A549 (cell line): Measurements from ENCODE around the gene MBTPS2. TPM values are rescaled to one million over a fixed set of nuclear protein-coding genes. Genes with fewer than 3 reads are reported as not detected.

ENCODE experiments used
- ATAC-seq, 2 experiments: fragments of 200-7000 bp in 1 of 2; fragments of >200 bp in 1 of 2; cut with Nextera tagmentation in 1 of 2; cut with Tn5 transposase in 1 of 2; 3 replicates each; pipeline versions ENCODE4 v1.8.0 to v1.9.1; 2018 to 2020; ENCODE audit warnings: mild to moderate bottlenecking in 1 of 2, moderate library complexity in 1 of 2
- CTCF ChIA-PET: fragments of 300-600 bp; sonication (Branson Sonifier 250); formaldehyde crosslinking; extraction: SDS; loops from one replicate; lab custom pipeline; 2021; ENCODE audit warnings: antibody characterized with exemption, inconsistent platforms; lab: Yijun Ruan, JAX
- POLR2A ChIA-PET: fragments of 350-600 bp; formaldehyde crosslinking; extraction: SDS; loops from one replicate; lab custom pipeline; 2021; ENCODE audit warnings: antibody characterized with exemption, inconsistent platforms; lab: Yijun Ruan, JAX
- DNase-seq, 2 experiments: peaks; one replicate each; pipeline versions ENCODE4 v3.0.0 to v3.0.0-alpha.2; 2011 to 2016; ENCODE audit warnings: low read depth in 1 of 2, low spot score in 1 of 2
- FAIRE-seq: peaks from 2 replicates; lab custom pipeline; 2011; peaks lifted over from hg19 to GRCh38; lab: Jason Lieb, UNC
- H3K27ac ChIP-seq, 2 experiments: fragments of >200 bp; sonication (Bioruptor Twin); formaldehyde crosslinking; 3 replicates each; pipeline ENCODE4 v1.5.1; 2016 to 2017
- H3K4me1 ChIP-seq: fragments of >200 bp; sonication (Bioruptor Twin); formaldehyde crosslinking; 3 replicates; pipeline ENCODE4 v1.6.1; 2016
- H3K4me2 ChIP-seq: fragments of >200 bp; sonication (Bioruptor Twin); formaldehyde crosslinking; 3 replicates; pipeline ENCODE4 v1.6.1; 2016
- H3K4me3 ChIP-seq: fragments of >200 bp; sonication (Bioruptor Twin); formaldehyde crosslinking; 3 replicates; pipeline ENCODE4 v1.5.1; 2016
- H3K9me3 ChIP-seq: fragments of >200 bp; sonication (Bioruptor Twin); formaldehyde crosslinking; 3 replicates; pipeline ENCODE4 v1.6.1; 2016
- CBX2 ChIP-seq: fragments of 200-600 bp; sonication (generic); IDR thresholded peaks from 2 replicates; pipeline ENCODE4 v1.6.1; 2016; ENCODE audit warnings: low read depth, mild to moderate bottlenecking, borderline replicate concordance
- CHD4 ChIP-seq: fragments of 200-600 bp; sonication (generic); IDR thresholded peaks from 2 replicates; pipeline ENCODE4 v1.6.1; 2016; ENCODE audit warnings: antibody characterized with exemption, mild to moderate bottlenecking, borderline replicate concordance
- EHF ChIP-seq: fragments of 250-450 bp; sonication (Bioruptor Pico); IDR thresholded peaks from 2 replicates; pipeline ENCODE4 v1.5.0; 2020; ENCODE audit warnings: mild to moderate bottlenecking
- EP300 ChIP-seq, 2 experiments: fragments of >200 bp; sonication (Bioruptor Twin); formaldehyde crosslinking; IDR thresholded peaks; 2 replicates in 1 of 2; 3 replicates in 1 of 2; pipeline ENCODE4 v1.6.1; 2016 to 2017
- ESRRA ChIP-seq: fragments of 150-350 bp; IDR thresholded peaks from 2 replicates; pipeline ENCODE4 v1.6.1; 2014; ENCODE audit warnings: mild to moderate bottlenecking, low read length, borderline replicate concordance
- FOSL2 ChIP-seq, 2 experiments: fragments of 450-650 bp in 1 of 2; fragments of >200 bp in 1 of 2; sonication (Bioruptor Twin) in 1 of 2; formaldehyde crosslinking; IDR thresholded peaks; 2 replicates each; pipeline versions ENCODE4 v1.5.0 to v1.6.1; 2016 to 2020; ENCODE audit warnings: mild to moderate bottlenecking in 1 of 2, moderate library complexity in 1 of 2
- FOXS1 ChIP-seq: fragments of 250-450 bp; sonication (Bioruptor Pico); IDR thresholded peaks from 2 replicates; pipeline ENCODE4 v1.5.0; 2020; ENCODE audit warnings: mild to moderate bottlenecking, moderate library complexity
- GATA3 ChIP-seq: IDR thresholded peaks from 2 replicates; pipeline ENCODE4 v1.6.1; 2012; ENCODE audit warnings: borderline replicate concordance
- HDAC2 ChIP-seq: fragments of 200-600 bp; sonication (generic); IDR thresholded peaks from 2 replicates; pipeline ENCODE4 v1.6.1; 2016
- HEYL ChIP-seq: fragments of 250-450 bp; sonication (Bioruptor Pico); IDR thresholded peaks from 2 replicates; pipeline ENCODE4 v1.8.0; 2021; ENCODE audit warnings: mild to moderate bottlenecking, moderate library complexity
- HOXA7 ChIP-seq: fragments of 250-450 bp; sonication (Bioruptor Pico); IDR thresholded peaks from 2 replicates; pipeline ENCODE4 v1.5.0; 2020; ENCODE audit warnings: mild to moderate bottlenecking, moderate library complexity
- HOXB5 ChIP-seq: fragments of 250-450 bp; sonication (Bioruptor Pico); IDR thresholded peaks from 2 replicates; pipeline ENCODE4 v1.5.0; 2020; ENCODE audit warnings: mild to moderate bottlenecking, moderate library complexity
- KDM1A ChIP-seq: fragments of 200-600 bp; sonication (generic); IDR thresholded peaks from 2 replicates; pipeline ENCODE4 v1.6.1; 2016; ENCODE audit warnings: low read depth, mild to moderate bottlenecking
- MAZ ChIP-seq: fragments of 150-350 bp; IDR thresholded peaks from 2 replicates; pipeline ENCODE4 v1.6.1; 2014; ENCODE audit warnings: antibody characterized with exemption, low read depth, low read length, borderline replicate concordance
- NPAS2 ChIP-seq: fragments of 250-450 bp; sonication (Bioruptor Pico); IDR thresholded peaks from 2 replicates; pipeline ENCODE4 v1.8.0; 2022; ENCODE audit warnings: mild to moderate bottlenecking, moderate library complexity, borderline replicate concordance
- NR3C1 ChIP-seq: fragments of >200 bp; sonication (Bioruptor Twin); formaldehyde crosslinking; IDR thresholded peaks from 3 replicates; pipeline ENCODE4 v1.6.1; 2017
- PHF8 ChIP-seq: fragments of 200-600 bp; sonication (generic); IDR thresholded peaks from 2 replicates; pipeline ENCODE4 v1.6.1; 2016; ENCODE audit warnings: low read depth, mild to moderate bottlenecking, antibody characterized with exemption, moderate library complexity, borderline replicate concordance
- POLR2A ChIP-seq: IDR thresholded peaks from 2 replicates; pipeline ENCODE4 v1.6.1; 2012; ENCODE audit warnings: mild to moderate bottlenecking, low read length
- POLR2AphosphoS2 ChIP-seq: conservative IDR thresholded peaks from 2 replicates; pipeline ENCODE4 v1.6.1; 2012; ENCODE audit warnings: low read length, improper control_type of control experiment, inconsistent platforms
- RFX5 ChIP-seq: fragments of 450-650 bp; IDR thresholded peaks from 2 replicates; pipeline ENCODE4 v1.7.1; 2014; ENCODE audit warnings: antibody characterized with exemption, mild to moderate bottlenecking, moderate library complexity
- SMC3 ChIP-seq: fragments of >200 bp; sonication (Bioruptor Twin); formaldehyde crosslinking; IDR thresholded peaks from 3 replicates; pipeline ENCODE4 v1.6.1; 2018; ENCODE audit warnings: inconsistent platforms
- SREBF2 ChIP-seq: fragments of 450-650 bp; IDR thresholded peaks from 2 replicates; pipeline ENCODE4 v1.6.1; 2014; ENCODE audit warnings: mild to moderate bottlenecking, moderate library complexity
- TP53 ChIP-seq: fragments of 250-450 bp; sonication (Bioruptor Pico); IDR thresholded peaks from 2 replicates; pipeline ENCODE4 v1.5.0; 2021; ENCODE audit warnings: mild to moderate bottlenecking, moderate library complexity
- ZFP36 ChIP-seq: fragments of 450-650 bp; IDR thresholded peaks from 2 replicates; pipeline ENCODE4 v1.6.1; 2014; ENCODE audit warnings: borderline replicate concordance; ENCODE audit not compliant: partially characterized antibody
- ZSCAN20 ChIP-seq: fragments of 250-450 bp; sonication (Bioruptor Pico); IDR thresholded peaks from 2 replicates; pipeline ENCODE4 v1.8.0; 2022; ENCODE audit warnings: mild to moderate bottlenecking, moderate library complexity
- WGBS: methylation state at CpG from one replicate; pipeline ENCODE4 v1.1.6; 2017; ENCODE audit errors: missing lambda C conversion rate; 5-methylcytosine and 5-hydroxymethylcytosine counted together
- polyA plus RNA-seq, 4 experiments: library from polyadenylated mRNA; depleted of rRNA in 3 of 4; stranded (reverse); fragments of >200 nt; fragmentation: RNase III in 1 of 4; extraction: RNeasy Plus Mini Kit Qiagen cat#74134 plus additional on column Dnase treatment in 1 of 4; gene quantifications; 2 replicates in 3 of 4; 3 replicates in 1 of 4; pipeline ENCODE4 v1.2.3, GENCODE V29; 2011 to 2017
- TF ChIP-seq, protein P1 (sequence below): fragments of 200-600 bp; sonication (generic); IDR thresholded peaks from 2 replicates; pipeline ENCODE4 v1.6.1; 2016; ENCODE audit warnings: antibody characterized with exemption, mild to moderate bottlenecking, moderate library complexity
- TF ChIP-seq, protein P2 (sequence below): IDR thresholded peaks from 2 replicates; pipeline ENCODE4 v1.6.1; 2012
- TF ChIP-seq, protein P3 (sequence below): fragments of 150-350 bp; IDR thresholded peaks from 2 replicates; pipeline ENCODE4 v1.6.1; 2014; ENCODE audit warnings: low read depth, mild to moderate bottlenecking, low read length
- TF ChIP-seq, protein P4 (sequence below): IDR thresholded peaks from 2 replicates; pipeline ENCODE4 v1.6.1; 2012; ENCODE audit warnings: low read depth, borderline replicate concordance
- TF ChIP-seq, protein P5 (sequence below): IDR thresholded peaks from 2 replicates; pipeline ENCODE4 v1.6.1; 2012
- TF ChIP-seq, protein P6 (sequence below): fragments of 250-450 bp; sonication (Bioruptor Pico); IDR thresholded peaks from 2 replicates; pipeline ENCODE4 v1.5.0; 2020; ENCODE audit warnings: low read depth, mild to moderate bottlenecking, moderate library complexity

Gene MBTPS2
- polyA plus RNA-seq, 2 of the 4 experiments (the other 2 are of a cell fraction): 24.7 to 65.6 TPM

DNA sequence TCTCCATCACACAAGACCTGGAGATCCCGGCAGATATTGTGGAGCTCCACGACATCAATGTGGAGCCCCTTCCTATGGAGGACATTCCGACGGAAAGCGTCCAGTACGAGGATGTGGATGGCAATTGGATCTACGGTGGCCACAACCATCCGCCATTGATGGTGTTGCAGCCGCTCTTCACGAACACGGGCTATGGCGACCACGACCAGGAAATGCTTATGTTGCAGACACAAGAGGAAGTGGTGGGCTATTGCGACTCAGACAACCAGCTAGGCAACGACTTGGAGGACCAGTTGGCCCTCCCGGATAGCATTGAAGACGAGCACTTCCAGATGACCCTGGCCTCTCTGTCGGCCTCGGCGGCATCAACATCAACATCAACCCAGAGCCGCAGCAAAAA, 17.1 kb downstream of the MBTPS2 start:
- Histone ChIP-seq H3K27ac (no peak overlapping the region), H3K4me1 (no peaks in the 10 kb centered on the region), H3K9me3 (no peaks in the 10 kb centered on the region), H3K4me2 (no peak overlapping the region), H3K4me3 (no peak overlapping the region)
- no peak for ATAC-seq
- TF ChIP-seq CHD4: no peak
- no peak for TF ChIP-seq SREBF2
- no peak for TF ChIP-seq HOXB5 (CRISPR knock-in tag)
- TF ChIP-seq HEYL (CRISPR knock-in tag): no peak
- no peak for TF ChIP-seq EHF (CRISPR knock-in tag)
- no peak for TF ChIP-seq MAZ
- TF ChIP-seq ZSCAN20: no peak
- TF ChIP-seq SMC3: no peak
- TF ChIP-seq, protein P1, sequence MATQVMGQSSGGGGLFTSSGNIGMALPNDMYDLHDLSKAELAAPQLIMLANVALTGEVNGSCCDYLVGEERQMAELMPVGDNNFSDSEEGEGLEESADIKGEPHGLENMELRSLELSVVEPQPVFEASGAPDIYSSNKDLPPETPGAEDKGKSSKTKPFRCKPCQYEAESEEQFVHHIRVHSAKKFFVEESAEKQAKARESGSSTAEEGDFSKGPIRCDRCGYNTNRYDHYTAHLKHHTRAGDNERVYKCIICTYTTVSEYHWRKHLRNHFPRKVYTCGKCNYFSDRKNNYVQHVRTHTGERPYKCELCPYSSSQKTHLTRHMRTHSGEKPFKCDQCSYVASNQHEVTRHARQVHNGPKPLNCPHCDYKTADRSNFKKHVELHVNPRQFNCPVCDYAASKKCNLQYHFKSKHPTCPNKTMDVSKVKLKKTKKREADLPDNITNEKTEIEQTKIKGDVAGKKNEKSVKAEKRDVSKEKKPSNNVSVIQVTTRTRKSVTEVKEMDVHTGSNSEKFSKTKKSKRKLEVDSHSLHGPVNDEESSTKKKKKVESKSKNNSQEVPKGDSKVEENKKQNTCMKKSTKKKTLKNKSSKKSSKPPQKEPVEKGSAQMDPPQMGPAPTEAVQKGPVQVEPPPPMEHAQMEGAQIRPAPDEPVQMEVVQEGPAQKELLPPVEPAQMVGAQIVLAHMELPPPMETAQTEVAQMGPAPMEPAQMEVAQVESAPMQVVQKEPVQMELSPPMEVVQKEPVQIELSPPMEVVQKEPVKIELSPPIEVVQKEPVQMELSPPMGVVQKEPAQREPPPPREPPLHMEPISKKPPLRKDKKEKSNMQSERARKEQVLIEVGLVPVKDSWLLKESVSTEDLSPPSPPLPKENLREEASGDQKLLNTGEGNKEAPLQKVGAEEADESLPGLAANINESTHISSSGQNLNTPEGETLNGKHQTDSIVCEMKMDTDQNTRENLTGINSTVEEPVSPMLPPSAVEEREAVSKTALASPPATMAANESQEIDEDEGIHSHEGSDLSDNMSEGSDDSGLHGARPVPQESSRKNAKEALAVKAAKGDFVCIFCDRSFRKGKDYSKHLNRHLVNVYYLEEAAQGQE: no peak
- TF ChIP-seq, protein P2, sequence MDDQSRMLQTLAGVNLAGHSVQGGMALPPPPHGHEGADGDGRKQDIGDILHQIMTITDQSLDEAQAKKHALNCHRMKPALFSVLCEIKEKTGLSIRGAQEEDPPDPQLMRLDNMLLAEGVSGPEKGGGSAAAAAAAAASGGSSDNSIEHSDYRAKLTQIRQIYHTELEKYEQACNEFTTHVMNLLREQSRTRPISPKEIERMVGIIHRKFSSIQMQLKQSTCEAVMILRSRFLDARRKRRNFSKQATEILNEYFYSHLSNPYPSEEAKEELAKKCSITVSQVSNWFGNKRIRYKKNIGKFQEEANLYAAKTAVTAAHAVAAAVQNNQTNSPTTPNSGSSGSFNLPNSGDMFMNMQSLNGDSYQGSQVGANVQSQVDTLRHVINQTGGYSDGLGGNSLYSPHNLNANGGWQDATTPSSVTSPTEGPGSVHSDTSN: no peak
- TF ChIP-seq HDAC2: no peak
- no peak for TF ChIP-seq CBX2
- TF ChIP-seq, protein P3, sequence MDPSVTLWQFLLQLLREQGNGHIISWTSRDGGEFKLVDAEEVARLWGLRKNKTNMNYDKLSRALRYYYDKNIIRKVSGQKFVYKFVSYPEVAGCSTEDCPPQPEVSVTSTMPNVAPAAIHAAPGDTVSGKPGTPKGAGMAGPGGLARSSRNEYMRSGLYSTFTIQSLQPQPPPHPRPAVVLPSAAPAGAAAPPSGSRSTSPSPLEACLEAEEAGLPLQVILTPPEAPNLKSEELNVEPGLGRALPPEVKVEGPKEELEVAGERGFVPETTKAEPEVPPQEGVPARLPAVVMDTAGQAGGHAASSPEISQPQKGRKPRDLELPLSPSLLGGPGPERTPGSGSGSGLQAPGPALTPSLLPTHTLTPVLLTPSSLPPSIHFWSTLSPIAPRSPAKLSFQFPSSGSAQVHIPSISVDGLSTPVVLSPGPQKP: no peak
- no peak for TF ChIP-seq KDM1A
- TF ChIP-seq GATA3: no peak
- TF ChIP-seq, protein P4, sequence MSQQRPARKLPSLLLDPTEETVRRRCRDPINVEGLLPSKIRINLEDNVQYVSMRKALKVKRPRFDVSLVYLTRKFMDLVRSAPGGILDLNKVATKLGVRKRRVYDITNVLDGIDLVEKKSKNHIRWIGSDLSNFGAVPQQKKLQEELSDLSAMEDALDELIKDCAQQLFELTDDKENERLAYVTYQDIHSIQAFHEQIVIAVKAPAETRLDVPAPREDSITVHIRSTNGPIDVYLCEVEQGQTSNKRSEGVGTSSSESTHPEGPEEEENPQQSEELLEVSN: no peak
- no peak for TF ChIP-seq NR3C1
- no peak for TF ChIP-seq FOSL2 (IDR thresholded peaks at IDR 0.05)
- no peak for TF ChIP-seq FOSL2 (CRISPR knock-in tag; IDR thresholded peaks at IDR 0.05)
- TF ChIP-seq POLR2AphosphoS2: no peak
- WGBS: 96% methylated on average over 21 of the region's 21 CpGs
- ChIA-PET POLR2A (no interaction called here), CTCF (no interaction called here)
- no peak for FAIRE-seq
- no peak for DNase-seq

DNA sequence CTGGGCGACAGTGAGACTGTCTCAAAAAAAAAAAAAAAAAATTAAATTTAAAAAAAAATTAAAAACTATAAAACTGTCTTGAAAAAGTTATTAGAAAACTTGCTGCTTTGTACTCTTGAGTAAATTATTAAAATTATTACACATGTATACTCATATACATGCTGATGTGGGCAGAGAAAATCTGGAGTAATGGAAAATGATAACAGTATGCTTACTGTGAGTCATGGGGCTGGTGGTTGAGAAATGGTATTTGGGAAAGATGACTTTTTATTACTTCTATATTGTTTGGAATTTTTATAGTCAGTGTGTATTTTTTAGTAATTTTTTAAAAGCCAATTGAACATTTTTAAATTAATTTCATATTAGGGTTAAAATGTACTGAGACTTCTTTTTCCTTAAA, 23.8 kb downstream of the MBTPS2 start:
- ATAC-seq: no peak
- Histone ChIP-seq H3K4me1 (no peaks in the 10 kb centered on the region), H3K9me3 (no peaks in the 10 kb centered on the region), H3K4me3 (no peak overlapping the region), H3K4me2 (no peak overlapping the region), H3K27ac (no peak overlapping the region)
- no peak for DNase-seq
- FAIRE-seq: no peak
- ChIA-PET CTCF (interaction anchor here (0.9 kb wide), 1 partner anchor 35 kb away, joined by 5 read pairs; no protein-coding TSS in a partner anchor), POLR2A (no interaction called here)
- WGBS: 100% methylated on average over 1 of the region's 1 CpG
- TF ChIP-seq, protein P5, sequence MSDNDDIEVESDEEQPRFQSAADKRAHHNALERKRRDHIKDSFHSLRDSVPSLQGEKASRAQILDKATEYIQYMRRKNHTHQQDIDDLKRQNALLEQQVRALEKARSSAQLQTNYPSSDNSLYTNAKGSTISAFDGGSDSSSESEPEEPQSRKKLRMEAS: no peak
- TF ChIP-seq ZFP36 (no peak), CBX2 (no peak), FOXS1 (CRISPR knock-in tag) (no peak), TP53 (CRISPR knock-in tag) (no peak), HOXA7 (CRISPR knock-in tag) (no peak), POLR2A (no peak), PHF8 (no peak), ESRRA (no peak), GATA3 (no peak), FOSL2 (IDR thresholded peaks at IDR 0.05) (no peak), FOSL2 (CRISPR knock-in tag; IDR thresholded peaks at IDR 0.05) (no peak), HDAC2 (no peak), MAZ (no peak), RFX5 (no peak), EP300 (IDR thresholded peaks at IDR 0.05) (no peak), NPAS2 (CRISPR knock-in tag) (no peak)
- TF ChIP-seq, protein P6, sequence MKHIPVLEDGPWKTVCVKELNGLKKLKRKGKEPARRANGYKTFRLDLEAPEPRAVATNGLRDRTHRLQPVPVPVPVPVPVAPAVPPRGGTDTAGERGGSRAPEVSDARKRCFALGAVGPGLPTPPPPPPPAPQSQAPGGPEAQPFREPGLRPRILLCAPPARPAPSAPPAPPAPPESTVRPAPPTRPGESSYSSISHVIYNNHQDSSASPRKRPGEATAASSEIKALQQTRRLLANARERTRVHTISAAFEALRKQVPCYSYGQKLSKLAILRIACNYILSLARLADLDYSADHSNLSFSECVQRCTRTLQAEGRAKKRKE (CRISPR knock-in tag): no peak
